HepG2 (cell line): ENCODE data around the gene MAP3K8. TPM values are rescaled to one million over a fixed set of nuclear protein-coding genes. Genes with fewer than 3 reads are reported as not detected.
"Not testable (repeated sequence)": the region's sequence is repeated elsewhere in the genome, so short reads cannot be mapped to it uniquely, and the experiment has no call there.

ENCODE experiments used
- ATAC-seq: fragments of 200-7000 bp; cut with Tn5 transposase; 3 replicates; pipeline ENCODE4 v1.9.1; 2020; ENCODE audit warnings: mild to moderate bottlenecking, moderate library complexity
- BruUV-seq: library from RNA; stranded (reverse); fragments of 400-500 nt; replicated peaks from 2 replicates; lab custom pipeline; 2021; lab: Mats Ljungman, UMichigan
- CTCF ChIA-PET: fragments of 300-600 bp; formaldehyde crosslinking; extraction: SDS; loops from one replicate; lab custom pipeline; 2021; ENCODE audit warnings: low total read pairs, inconsistent platforms, low intra/inter-chr PET ratio; lab: Yijun Ruan, JAX
- POLR2A ChIA-PET: fragments of 350-600 bp; sonication (Branson Sonifier 250); formaldehyde crosslinking; loops from one replicate; lab custom pipeline; 2020; ENCODE audit warnings: antibody characterized with exemption, inconsistent platforms; lab: Yijun Ruan, JAX
- DNase-seq: peaks from one replicate; pipeline ENCODE4 v3.0.0-alpha.2; 2015; ENCODE audit warnings: low spot score
- FAIRE-seq: peaks from 3 replicates; lab custom pipeline; 2011; peaks lifted over from hg19 to GRCh38; lab: Jason Lieb, UNC
- H2AFZ ChIP-seq: one replicate; pipeline ENCODE4 v1.6.1; 2011; ENCODE audit warnings: low read length, inconsistent platforms
- H3K27ac ChIP-seq: fragments of 300-600 bp; 3 replicates; pipeline ENCODE4 v1.8.0; 2011; ENCODE audit warnings: mixed run types, mild to moderate bottlenecking, mixed read lengths, low read length, inconsistent platforms; ENCODE audit not compliant: insufficient read depth; ENCODE audit errors: extremely low read length
- H3K27me3 ChIP-seq, 2 experiments: fragments of 200-600 bp in 1 of 2; 2 replicates in 1 of 2; 3 replicates in 1 of 2; pipeline versions ENCODE4 v1.6.0 to v1.8.0; 2011; ENCODE audit warnings: low read length in 2 of 2, mild to moderate bottlenecking in 2 of 2, moderate library complexity in 2 of 2, inconsistent platforms in 1 of 2; ENCODE audit not compliant: insufficient read depth in 2 of 2, control insufficient read depth in 1 of 2
- H3K36me3 ChIP-seq, 2 experiments: fragments of 200-600 bp in 1 of 2; replicated peaks in 1 of 2; 2 replicates in 1 of 2; 3 replicates in 1 of 2; pipeline versions ENCODE4 v1.5.1 to v1.8.0; 2011; ENCODE audit warnings: low read length in 2 of 2, inconsistent platforms in 1 of 2; ENCODE audit not compliant: insufficient read depth in 2 of 2, control insufficient read depth in 1 of 2
- H3K4me1 ChIP-seq: 2 replicates; pipeline ENCODE4 v1.5.1; 2012; ENCODE audit warnings: low read length, inconsistent platforms; ENCODE audit not compliant: insufficient read depth
- H3K4me2 ChIP-seq: 2 replicates; pipeline ENCODE4 v1.6.0; 2011; ENCODE audit warnings: low read depth, low read length, inconsistent platforms
- H3K4me3 ChIP-seq, 3 experiments: fragments of 200-600 bp in 1 of 3; sonication (generic), shearing (Covaris generic) in 1 of 3; replicated peaks in 1 of 3; 2 replicates each; pipeline ENCODE4 v1.5.1; 2011 to 2016; ENCODE audit warnings: low read length in 3 of 3, inconsistent platforms in 2 of 3, low read depth in 2 of 3, mild to moderate bottlenecking in 2 of 3, control low read depth in 1 of 3, mixed read lengths in 1 of 3; ENCODE audit not compliant: insufficient read depth in 1 of 3
- H3K79me2 ChIP-seq: one replicate; pipeline ENCODE4 v1.6.1; 2011; ENCODE audit warnings: low read length, inconsistent platforms; ENCODE audit not compliant: insufficient read depth
- H3K9ac ChIP-seq: 2 replicates; pipeline ENCODE4 v1.6.0; 2011; ENCODE audit warnings: mild to moderate bottlenecking, low read depth, low read length, inconsistent platforms; ENCODE audit not compliant: insufficient read depth
- H3K9me3 ChIP-seq: 2 replicates; pipeline ENCODE4 v1.5.1; 2012; ENCODE audit warnings: mild to moderate bottlenecking, low read length
- H4K20me1 ChIP-seq: 2 replicates; pipeline ENCODE4 v1.6.0; 2011; ENCODE audit warnings: inconsistent platforms, mild to moderate bottlenecking, low read length, moderate library complexity; ENCODE audit not compliant: insufficient read depth
- AGO2 ChIP-seq: fragments of 200-400 bp; formaldehyde crosslinking; optimal IDR thresholded peaks from 2 replicates; pipeline ENCODE3; 2017; ENCODE audit warnings: mild to moderate bottlenecking, low read depth, low read length, moderate library complexity
- RBFOX2 ChIP-seq: fragments of 200-400 bp; formaldehyde crosslinking; IDR thresholded peaks from 2 replicates; pipeline ENCODE4 v1.6.1; 2017; ENCODE audit warnings: low read depth, mild to moderate bottlenecking, low read length
- SAP130 ChIP-seq: IDR thresholded peaks from 2 replicates; pipeline ENCODE4 v1.6.1; 2016; ENCODE audit warnings: low read depth
- ZNF460 ChIP-seq: sonication (generic); formaldehyde crosslinking; IDR thresholded peaks from 2 replicates; pipeline ENCODE4 v1.5.1; 2020; ENCODE audit warnings: missing genetic modification reagents, mild to moderate bottlenecking, borderline replicate concordance
- WGBS: methylation state at CpG from one replicate; pipeline ENCODE4 v1.1.6; 2017; ENCODE audit warnings: low lambda C conversion rate; 5-methylcytosine and 5-hydroxymethylcytosine counted together
- in situ Hi-C: cut with HindIII; loops from 2 replicates; pipeline ENCODE4 v1.10.0; 2017; ENCODE audit warnings: low pct_unique_long_range_greater_than_20kb; ENCODE audit not compliant: extremely low pct_ligation_motif_present
- intact Hi-C: fragments of 100-400 bp; cut with micrococcal nuclease; formaldehyde crosslinking; loops from one replicate; pipeline ENCODE4 v1.10.0; 2022; ENCODE audit not compliant: unreplicated experiment
- polyA plus RNA-seq, 8 experiments: library from polyadenylated mRNA; depleted of rRNA in 3 of 8; stranded (reverse) in 7 of 8; unstranded in 1 of 8; fragments of >200 nt; fragmentation: Illumina TruSeq in 4 of 8; extraction: Trizol in 4 of 8; gene quantifications; 2 replicates each; pipeline versions ENCODE4 v1.2.1 to v1.2.3, GENCODE V29; 2011 to 2016; ENCODE audit warnings: low read depth in 4 of 8, missing spikeins in 1 of 8, mixed read lengths in 1 of 8; ENCODE audit not compliant: insufficient read depth in 1 of 8
- total RNA-seq, 5 experiments: library from RNA; depleted of rRNA; stranded (reverse); fragments of >200 nt; fragmentation: Illumina TruSeq; extraction: Trizol; gene quantifications; 2 replicates each; pipeline ENCODE4 v1.2.3, GENCODE V29; 2016; ENCODE audit warnings: low read depth in 1 of 5
- TF ChIP-seq, protein P1 (sequence below): sonication (generic); formaldehyde crosslinking; IDR thresholded peaks from 2 replicates; pipeline ENCODE4 v1.4.0; 2020; ENCODE audit warnings: missing genetic modification reagents, borderline replicate concordance

Gene MAP3K8
- total and polyA plus RNA-seq, 2 of the 13 experiments (the other 11 are each of a cell fraction or from before 2014, with no cell fraction given): 19.3 to 37.9 TPM

DNA sequence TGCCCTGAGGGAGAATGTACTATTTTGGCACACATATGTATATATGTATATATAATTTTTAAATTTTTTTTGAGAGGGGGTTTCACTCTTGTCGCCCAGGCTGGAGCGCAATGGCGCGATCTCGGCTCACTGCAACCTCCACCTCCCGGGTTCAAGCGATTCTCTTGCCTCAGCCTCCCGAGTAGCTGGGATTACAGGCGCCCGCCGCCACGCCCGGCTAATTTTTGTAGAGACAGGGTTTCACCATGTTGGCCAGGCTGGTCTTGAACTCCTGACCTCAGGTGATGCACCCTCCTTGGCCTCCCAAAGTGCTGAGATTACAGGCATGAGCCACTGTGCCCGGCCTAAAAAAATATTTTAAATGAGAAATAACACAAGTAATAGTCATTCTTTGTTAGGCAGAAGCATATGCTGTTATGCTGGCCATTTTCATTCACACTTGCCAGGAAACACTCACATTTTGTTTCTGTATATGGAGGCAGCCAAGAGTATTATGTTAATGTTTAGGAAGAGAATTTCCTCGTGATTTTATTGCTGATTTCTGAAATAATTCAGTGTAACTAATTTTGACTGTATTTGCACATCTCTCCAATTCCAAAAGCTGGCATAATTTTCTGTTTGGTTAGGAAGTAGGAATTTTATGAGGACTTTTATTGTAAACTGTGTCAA lies 1.6 kb downstream of the MAP3K8 start:
- H3K27me3 ChIP-seq, H2AFZ ChIP-seq, H3K9me3 ChIP-seq, DNase-seq, FAIRE-seq, BruUV-seq, ATAC-seq, CTCF ChIA-PET: not testable (repeated sequence)
- POLR2A ChIA-PET: interaction anchor here (2.8 to 3.6 kb wide), 3 partner anchors 13 to 169 kb away, joined by 27 to 53 read pairs (median 30); no protein-coding TSS in a partner anchor
- peak overlapping the region; percentile 88 for H3K9ac ChIP-seq
- in situ Hi-C loops: loop anchor here (25.0 kb wide), 1 partner anchor 1502 kb away; the partner anchor contains the start of gene ARHGAP12
- TF ChIP-seq RBFOX2 (0 out of 2 replicates have a peak, but pooled peaks have one; percentile 4), ZNF460 (CRISPR knock-in tag) (peak; percentile 31; the same call in 1 of the 2 replicates)
- peaks cover 0 to 17% of the 10 kb centered on the region in 2 experiments; a peak in 4 of 5 replicates for H3K36me3 ChIP-seq
- peaks cover 64% of the 10 kb centered on the region for H3K4me1 ChIP-seq
- peaks cover 58% of the 10 kb centered on the region for H3K79me2 ChIP-seq
- intact Hi-C loops: loop anchor here (1.0 kb wide), 1 partner anchor 99 kb away; no protein-coding TSS in a partner anchor
- H3K27ac ChIP-seq: peak overlapping the region; percentile 97
- H3K4me2 ChIP-seq: peak overlapping the region; percentile 95
- H4K20me1 ChIP-seq: peaks cover 33% of the 10 kb centered on the region
- WGBS: 14% methylated on average over 10 of the region's 15 CpGs
- H3K4me3 ChIP-seq: peak overlapping the region; percentile 93 to 97 (median 96)

GRCh38 chr10:30436191-30436611 lies 2.2 kb downstream of the MAP3K8 start:
- Histone ChIP-seq H3K27me3 (no peaks in the 10 kb centered on the region; a peak in 1 of 5 replicates), H3K4me2 (peak overlapping the region; percentile 95), H3K9ac (peak overlapping the region; percentile 88), H2AFZ (no peak overlapping the region), H3K27ac (peak overlapping the region; percentile 6), H3K79me2 (peaks cover 61% of the 10 kb centered on the region), H3K4me3 (peak overlapping the region; percentile 93 to 97 (median 96)), H3K4me1 (peaks cover 58% of the 10 kb centered on the region), H3K9me3 (no peaks in the 10 kb centered on the region), H4K20me1 (peaks cover 33% of the 10 kb centered on the region), H3K36me3 (peaks cover 0 to 19% of the 10 kb centered on the region in 2 experiments; a peak in 4 of 5 replicates)
- ChIA-PET POLR2A (no interaction called here), CTCF (no interaction called here)
- no TSS peak for BruUV-seq
- in situ Hi-C loops (loop anchor here (25.0 kb wide), 1 partner anchor 1501 kb away; the partner anchor contains the start of gene ARHGAP12), intact Hi-C loops (no loop called here)
- WGBS: 19% methylated on average over 7 of the region's 7 CpGs
- ATAC-seq (no peak), FAIRE-seq (peak; percentile 63), DNase-seq (no peak)
- TF ChIP-seq, protein P1, sequence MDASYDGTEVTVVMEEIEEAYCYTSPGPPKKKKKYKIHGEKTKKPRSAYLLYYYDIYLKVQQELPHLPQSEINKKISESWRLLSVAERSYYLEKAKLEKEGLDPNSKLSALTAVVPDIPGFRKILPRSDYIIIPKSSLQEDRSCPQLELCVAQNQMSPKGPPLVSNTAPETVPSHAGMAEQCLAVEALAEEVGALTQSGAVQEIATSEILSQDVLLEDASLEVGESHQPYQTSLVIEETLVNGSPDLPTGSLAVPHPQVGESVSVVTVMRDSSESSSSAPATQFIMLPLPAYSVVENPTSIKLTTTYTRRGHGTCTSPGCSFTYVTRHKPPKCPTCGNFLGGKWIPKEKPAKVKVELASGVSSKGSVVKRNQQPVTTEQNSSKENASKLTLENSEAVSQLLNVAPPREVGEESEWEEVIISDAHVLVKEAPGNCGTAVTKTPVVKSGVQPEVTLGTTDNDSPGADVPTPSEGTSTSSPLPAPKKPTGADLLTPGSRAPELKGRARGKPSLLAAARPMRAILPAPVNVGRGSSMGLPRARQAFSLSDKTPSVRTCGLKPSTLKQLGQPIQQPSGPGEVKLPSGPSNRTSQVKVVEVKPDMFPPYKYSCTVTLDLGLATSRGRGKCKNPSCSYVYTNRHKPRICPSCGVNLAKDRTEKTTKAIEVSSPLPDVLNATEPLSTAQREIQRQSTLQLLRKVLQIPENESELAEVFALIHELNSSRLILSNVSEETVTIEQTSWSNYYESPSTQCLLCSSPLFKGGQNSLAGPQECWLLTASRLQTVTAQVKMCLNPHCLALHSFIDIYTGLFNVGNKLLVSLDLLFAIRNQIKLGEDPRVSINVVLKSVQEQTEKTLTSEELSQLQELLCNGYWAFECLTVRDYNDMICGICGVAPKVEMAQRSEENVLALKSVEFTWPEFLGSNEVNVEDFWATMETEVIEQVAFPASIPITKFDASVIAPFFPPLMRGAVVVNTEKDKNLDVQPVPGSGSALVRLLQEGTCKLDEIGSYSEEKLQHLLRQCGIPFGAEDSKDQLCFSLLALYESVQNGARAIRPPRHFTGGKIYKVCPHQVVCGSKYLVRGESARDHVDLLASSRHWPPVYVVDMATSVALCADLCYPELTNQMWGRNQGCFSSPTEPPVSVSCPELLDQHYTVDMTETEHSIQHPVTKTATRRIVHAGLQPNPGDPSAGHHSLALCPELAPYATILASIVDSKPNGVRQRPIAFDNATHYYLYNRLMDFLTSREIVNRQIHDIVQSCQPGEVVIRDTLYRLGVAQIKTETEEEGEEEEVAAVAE (CRISPR knock-in tag): no peak
- TF ChIP-seq SAP130 (CRISPR knock-in tag): peak; percentile 58
- TF ChIP-seq AGO2: no peak
